Calu3 (cell line): ENCODE results near the gene TEKT3. TPM values are rescaled to one million over a fixed set of nuclear protein-coding genes. Genes with fewer than 3 reads are reported as not detected.

ENCODE experiments used
- BruUV-seq: library from RNA; stranded (reverse); fragments of 400-500 nt; replicated peaks from 2 replicates; lab custom pipeline; 2021; lab: Mats Ljungman, UMichigan
- CTCF ChIA-PET: fragments of 300-600 bp; sonication (Branson Sonifier 250); formaldehyde crosslinking; loops from one replicate; lab custom pipeline; 2022; ENCODE audit warnings: antibody characterized with exemption; lab: Charles Lee
- DNase-seq: peaks from one replicate; pipeline ENCODE4 v3.0.0; 2022
- H3K27ac Mint-ChIP-seq: one replicate; pipeline ENCODE4 v1.8.0; 2022; ENCODE audit warnings: mixed read lengths; ENCODE audit not compliant: unreplicated experiment
- H3K27me3 Mint-ChIP-seq: one replicate; pipeline ENCODE4 v1.8.0; 2022; ENCODE audit warnings: mixed read lengths; ENCODE audit not compliant: unreplicated experiment
- H3K36me3 Mint-ChIP-seq: one replicate; pipeline ENCODE4 v1.8.0; 2022; ENCODE audit warnings: mild to moderate bottlenecking, moderate library complexity, mixed read lengths; ENCODE audit not compliant: insufficient read depth, unreplicated experiment
- H3K4me1 Mint-ChIP-seq: one replicate; pipeline ENCODE4 v1.8.0; 2022; ENCODE audit warnings: mild to moderate bottlenecking, low read depth, mixed read lengths; ENCODE audit not compliant: unreplicated experiment
- H3K4me3 Mint-ChIP-seq: one replicate; pipeline ENCODE4 v1.8.0; 2022; ENCODE audit warnings: mild to moderate bottlenecking, low read depth, moderate library complexity, mixed read lengths; ENCODE audit not compliant: unreplicated experiment
- H3K9me3 Mint-ChIP-seq: one replicate; pipeline ENCODE4 v1.8.0; 2022; ENCODE audit warnings: low read depth, mixed read lengths; ENCODE audit not compliant: unreplicated experiment
- CTCF ChIP-seq: fragments of 200-600 bp; IDR thresholded peaks from one replicate; pipeline ENCODE4 v1.8.0; 2022; ENCODE audit warnings: antibody characterized with exemption; ENCODE audit not compliant: unreplicated experiment
- intact Hi-C: fragments of 100-400 bp; cut with micrococcal nuclease; formaldehyde crosslinking; loops from one replicate; pipeline ENCODE4 v1.10.0; 2022; ENCODE audit not compliant: unreplicated experiment
- total RNA-seq: library from RNA; stranded (reverse); gene quantifications from 2 replicates; pipeline ENCODE4 v1.2.3, GENCODE V29; 2022

Gene TEKT3
- total RNA-seq, 1 experiment from 2014 or later = not detected

GRCh38 chr17:15270628-15271381 lies 70.6 kb downstream of the TEKT3 start:
- Mint-ChIP-seq H3K36me3 (no peaks in the 10 kb centered on the region), H3K27me3 (peaks cover 37% of the 10 kb centered on the region), H3K4me1 (no peaks in the 10 kb centered on the region), H3K4me3 (no peak overlapping the region), H3K27ac (no peak overlapping the region), H3K9me3 (no peaks in the 10 kb centered on the region)
- intact Hi-C loops = no loop called here
- BruUV-seq = no TSS peak
- no peak for TF ChIP-seq CTCF
- DNase-seq = no peak
- CTCF ChIA-PET = no interaction called here

GRCh38 chr17:15269780-15270089 lies 71.7 kb downstream of the TEKT3 start:
- H3K9me3 Mint-ChIP-seq = no peaks in the 10 kb centered on the region
- H3K36me3 Mint-ChIP-seq = no peaks in the 10 kb centered on the region
- H3K27ac Mint-ChIP-seq = no peak overlapping the region
- CTCF ChIA-PET = no interaction called here
- H3K27me3 Mint-ChIP-seq = peaks cover 45% of the 10 kb centered on the region
- TF ChIP-seq CTCF = no peak
- intact Hi-C loops = no loop called here
- peaks cover 4% of the 10 kb centered on the region for H3K4me1 Mint-ChIP-seq
- no TSS peak for BruUV-seq
- no peak overlapping the region for H3K4me3 Mint-ChIP-seq
- no peak for DNase-seq

GRCh38 chr17:15269087-15269779 lies 72.2 kb downstream of the TEKT3 start:
- H3K4me3 Mint-ChIP-seq = no peak overlapping the region
- intact Hi-C loops = no loop called here

GRCh38 chr17:15268461-15268860 lies 72.9 kb downstream of the TEKT3 start:
- no peak overlapping the region for H3K4me3 Mint-ChIP-seq
- no peak for DNase-seq
- no peaks in the 10 kb centered on the region for H3K9me3 Mint-ChIP-seq
- H3K4me1 Mint-ChIP-seq = peaks cover 10% of the 10 kb centered on the region
- CTCF ChIA-PET = no interaction called here
- H3K27me3 Mint-ChIP-seq = peaks cover 51% of the 10 kb centered on the region
- intact Hi-C loops = no loop called here
- no peak for TF ChIP-seq CTCF
- H3K27ac Mint-ChIP-seq = no peak overlapping the region
- no peaks in the 10 kb centered on the region for H3K36me3 Mint-ChIP-seq
- no TSS peak for BruUV-seq

More at GRCh38 chr17:15269087-15269779, 72.2 kb downstream of the TEKT3 start:
- Mint-ChIP-seq H3K27me3 (peaks cover 50% of the 10 kb centered on the region), H3K36me3 (no peaks in the 10 kb centered on the region), H3K27ac (no peak overlapping the region), H3K9me3 (no peaks in the 10 kb centered on the region), H3K4me1 (peaks cover 9% of the 10 kb centered on the region)
- CTCF ChIA-PET = no interaction called here
- no peak for DNase-seq
- BruUV-seq = no TSS peak
- no peak for TF ChIP-seq CTCF
